Muscle of leg (tissue), 16 donors: ENCODE results near the gene CYP17A1. TPM values are rescaled to one million over a fixed set of nuclear protein-coding genes. Genes with fewer than 3 reads are reported as not detected.

ENCODE experiments used
- DNase-seq: peaks from one replicate; pipeline ENCODE4 v3.0.0; 2013
- H3K27ac ChIP-seq: one replicate; pipeline ENCODE4 v1.5.1; 2013; ENCODE audit warnings: mild to moderate bottlenecking, low read length, control low read depth
- H3K27me3 ChIP-seq: one replicate; pipeline ENCODE4 v1.6.1; 2013; ENCODE audit warnings: low read length; ENCODE audit not compliant: control insufficient read depth, insufficient read depth
- H3K36me3 ChIP-seq: one replicate; pipeline ENCODE4 v1.6.1; 2013; ENCODE audit warnings: low read length; ENCODE audit not compliant: control insufficient read depth, insufficient read depth
- H3K4me1 ChIP-seq: one replicate; pipeline ENCODE4 v1.6.1; 2013; ENCODE audit warnings: low read length; ENCODE audit not compliant: control insufficient read depth, insufficient read depth
- H3K4me3 ChIP-seq: one replicate; pipeline ENCODE4 v1.5.1; 2013; ENCODE audit warnings: low read length, control low read depth
- H3K9me3 ChIP-seq: replicated peaks from 2 replicates; pipeline ENCODE4 v1.6.1; 2013; ENCODE audit warnings: low read depth, low read length; ENCODE audit not compliant: control insufficient read depth
- WGBS: methylation state at CpG from one replicate; pipeline ENCODE4 v1.1.5; 2013; ENCODE audit warnings: missing lambda C conversion rate; ENCODE audit not compliant: insufficient coverage; 5-methylcytosine and 5-hydroxymethylcytosine counted together
- long read RNA-seq, 11 donors: transcript quantifications; one replicate each; lab custom pipeline, GENCODE V29; 2026
- polyA plus RNA-seq, 8 donors: library from polyadenylated mRNA; unstranded; fragments of 120-200 nt; gene quantifications; one replicate each; pipeline versions ENCODE4 v1.2.1 to v1.2.3, GENCODE V29; 2013; ENCODE audit warnings: inconsistent platforms in 1 of 8, low replicate concordance in 1 of 8; ENCODE audit not compliant: insufficient read length in 8 of 8, insufficient read depth in 1 of 8
- total RNA-seq: library from RNA; stranded (reverse); fragments of 120-200 nt; gene quantifications from one replicate; pipeline ENCODE4 v1.2.4, GENCODE V29; 2013

Gene CYP17A1, protein sequence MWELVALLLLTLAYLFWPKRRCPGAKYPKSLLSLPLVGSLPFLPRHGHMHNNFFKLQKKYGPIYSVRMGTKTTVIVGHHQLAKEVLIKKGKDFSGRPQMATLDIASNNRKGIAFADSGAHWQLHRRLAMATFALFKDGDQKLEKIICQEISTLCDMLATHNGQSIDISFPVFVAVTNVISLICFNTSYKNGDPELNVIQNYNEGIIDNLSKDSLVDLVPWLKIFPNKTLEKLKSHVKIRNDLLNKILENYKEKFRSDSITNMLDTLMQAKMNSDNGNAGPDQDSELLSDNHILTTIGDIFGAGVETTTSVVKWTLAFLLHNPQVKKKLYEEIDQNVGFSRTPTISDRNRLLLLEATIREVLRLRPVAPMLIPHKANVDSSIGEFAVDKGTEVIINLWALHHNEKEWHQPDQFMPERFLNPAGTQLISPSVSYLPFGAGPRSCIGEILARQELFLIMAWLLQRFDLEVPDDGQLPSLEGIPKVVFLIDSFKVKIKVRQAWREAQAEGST
- total RNA-seq: 0.66 TPM
- polyA plus RNA-seq: 1 to 10 TPM in 4 of 8 donors, under 1 TPM in 3, not detected in 1; 0.17 to 2.0 (median 1.3) TPM
- long read RNA-seq, donor 1: 0 reads
- long read RNA-seq, donor 2: 0 reads
- long read RNA-seq, donor 3, partial matches to known transcripts: 0 of 1 reads
- long read RNA-seq, donor 3, other reads (novel, unspliced or antisense): 0 of 1 reads
- long read RNA-seq, donor 4: 0 reads
- long read RNA-seq, donor 5: 0 reads
- long read RNA-seq, donor 6: 0 reads
- long read RNA-seq, donor 7: 0 reads
- long read RNA-seq, donor 8: 0 reads
- long read RNA-seq, donor 9, transcript CYP17A1-201 (8 exons, 1,870 nt): major isoform, 17 of 19 reads
- long read RNA-seq, donor 9, partial matches to known transcripts: 0 of 19 reads
- long read RNA-seq, donor 9, other reads (novel, unspliced or antisense): 0 of 19 reads
- long read RNA-seq, donor 10, partial matches to known transcripts: 0 of 1 reads
- long read RNA-seq, donor 10, other reads (novel, unspliced or antisense): 0 of 1 reads
- long read RNA-seq, donor 11, transcript CYP17A1-201 (8 exons, 1,870 nt): major isoform, 17 of 23 reads
- long read RNA-seq, donor 11, partial matches to known transcripts: 5 of 23 reads
- long read RNA-seq, donor 11, other reads (novel, unspliced or antisense): 0 of 23 reads

GRCh38 chr10:102837230-102837721, at the start of gene CYP17A1:
Gene CYP17A1, minus strand, starts transcription at chr10:102837413. Its CDS starts 52 bp downstream, at chr10:102837361.
- 67% methylated on average over 3 of the region's 5 CpGs for WGBS
- no peak within 1 kb of the TSS for H3K4me3 ChIP-seq
- peaks cover 5% of the 10 kb centered on the region for H3K4me1 ChIP-seq
- peaks cover 3% of the 10 kb centered on the region for H3K27me3 ChIP-seq
- no peak within 1 kb of the TSS for H3K27ac ChIP-seq
- no peaks in the 10 kb centered on the region for H3K36me3 ChIP-seq
- no peaks in the 10 kb centered on the region for H3K9me3 ChIP-seq
- no peak for DNase-seq

DNA sequence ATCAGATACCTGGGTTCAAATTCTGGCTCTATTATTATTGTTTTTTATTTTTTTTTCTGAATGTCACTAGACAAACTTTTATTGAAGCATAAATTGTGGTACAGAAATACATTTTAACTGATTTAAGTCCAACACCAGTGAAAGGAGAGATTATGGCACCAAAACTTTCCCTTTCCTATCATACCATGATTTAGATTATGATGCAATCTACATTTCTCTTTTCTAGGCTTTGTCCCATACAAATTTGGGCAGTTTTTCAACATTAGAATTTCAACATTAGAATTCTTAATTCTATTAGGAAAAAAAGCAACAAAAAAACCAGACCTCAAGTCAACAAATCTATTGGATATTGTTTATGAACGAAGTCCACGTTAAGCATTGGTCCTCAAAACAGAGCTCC, 43.0 kb upstream of the CYP17A1 start:
- no peak overlapping the region for H3K27ac ChIP-seq
- WGBS: no CpG with 5 or more reads among the region's 2 CpGs
- H3K36me3 ChIP-seq: peaks cover 2% of the 10 kb centered on the region
- DNase-seq: no peak
- H3K4me3 ChIP-seq: no peak overlapping the region
- H3K4me1 ChIP-seq: no peaks in the 10 kb centered on the region
- H3K9me3 ChIP-seq: no peaks in the 10 kb centered on the region
- no peaks in the 10 kb centered on the region for H3K27me3 ChIP-seq

DNA sequence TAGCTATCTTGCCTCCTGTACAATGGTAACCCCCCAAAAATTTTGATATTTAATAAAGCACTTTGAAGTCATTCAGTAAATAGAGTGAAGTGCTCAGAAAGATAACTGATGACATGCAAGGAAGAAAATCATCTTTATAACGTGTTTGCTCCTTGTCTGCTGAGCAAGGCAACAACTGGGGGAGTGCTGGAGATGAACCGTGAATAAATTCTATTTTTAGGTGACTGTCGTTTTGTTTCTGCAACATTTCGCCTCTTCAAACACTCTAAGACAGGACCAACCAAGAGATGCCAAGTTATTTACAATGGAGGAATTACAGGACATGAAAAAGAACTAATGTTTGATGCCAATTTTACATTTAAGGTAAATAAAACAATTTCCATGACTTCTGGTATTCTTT, 41.4 kb upstream of the CYP17A1 start:
- no CpG with 5 or more reads among the region's 4 CpGs for WGBS
- H3K27me3 ChIP-seq: no peaks in the 10 kb centered on the region
- H3K9me3 ChIP-seq: no peaks in the 10 kb centered on the region
- H3K27ac ChIP-seq: no peak overlapping the region
- H3K4me1 ChIP-seq: no peaks in the 10 kb centered on the region
- peaks cover 2% of the 10 kb centered on the region for H3K36me3 ChIP-seq
- no peak for DNase-seq
- no peak overlapping the region for H3K4me3 ChIP-seq

DNA sequence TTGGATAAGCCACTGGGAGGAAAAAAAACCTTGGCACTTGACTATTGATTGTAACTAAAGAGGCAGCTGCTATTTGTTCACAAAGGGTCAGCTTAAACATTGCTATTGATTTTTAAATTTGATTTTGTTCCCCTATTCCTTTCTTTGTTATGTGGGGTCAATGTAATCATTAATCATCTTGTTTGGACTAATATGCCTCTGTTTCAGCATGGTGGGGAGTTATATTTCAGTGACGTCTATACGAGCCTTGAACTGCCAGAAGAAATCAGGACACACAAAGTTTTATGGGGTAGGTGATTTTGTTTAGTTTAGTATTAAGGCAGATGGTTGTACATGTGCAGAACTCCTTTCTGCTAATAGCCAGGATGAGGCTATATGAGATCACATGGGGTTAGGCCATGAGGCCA, 39.5 kb upstream of the CYP17A1 start:
- H3K4me3 ChIP-seq: no peak overlapping the region
- H3K36me3 ChIP-seq: peaks cover 2% of the 10 kb centered on the region
- H3K4me1 ChIP-seq: no peaks in the 10 kb centered on the region
- H3K9me3 ChIP-seq: no peaks in the 10 kb centered on the region
- DNase-seq: no peak
- no peaks in the 10 kb centered on the region for H3K27me3 ChIP-seq
- WGBS: no CpG with 5 or more reads among the region's 2 CpGs
- H3K27ac ChIP-seq: no peak overlapping the region

GRCh38 chr10:102872163-102872562, 35.0 kb upstream of the CYP17A1 start:
- 44% methylated on average over 1 of the region's 4 CpGs for WGBS
- peaks cover 9% of the 10 kb centered on the region for H3K4me1 ChIP-seq

GRCh38 chr10:102870221-102870620, 33.0 kb upstream of the CYP17A1 start:
- H3K4me1 ChIP-seq: peaks cover 9% of the 10 kb centered on the region
- H3K4me3 ChIP-seq: peak overlapping the region; percentile 62
- DNase-seq: peak; percentile 37
- no peaks in the 10 kb centered on the region for H3K36me3 ChIP-seq
- 66% methylated on average over 10 of the region's 10 CpGs for WGBS
- H3K27me3 ChIP-seq: peaks cover 2% of the 10 kb centered on the region
- no peaks in the 10 kb centered on the region for H3K9me3 ChIP-seq
- no peak overlapping the region for H3K27ac ChIP-seq

More at GRCh38 chr10:102872163-102872562, 35.0 kb upstream of the CYP17A1 start:
- peaks cover 2% of the 10 kb centered on the region for H3K27me3 ChIP-seq
- H3K27ac ChIP-seq: no peak overlapping the region
- no peak for DNase-seq
- no peaks in the 10 kb centered on the region for H3K36me3 ChIP-seq
- no peak overlapping the region for H3K4me3 ChIP-seq
- H3K9me3 ChIP-seq: no peaks in the 10 kb centered on the region

DNA sequence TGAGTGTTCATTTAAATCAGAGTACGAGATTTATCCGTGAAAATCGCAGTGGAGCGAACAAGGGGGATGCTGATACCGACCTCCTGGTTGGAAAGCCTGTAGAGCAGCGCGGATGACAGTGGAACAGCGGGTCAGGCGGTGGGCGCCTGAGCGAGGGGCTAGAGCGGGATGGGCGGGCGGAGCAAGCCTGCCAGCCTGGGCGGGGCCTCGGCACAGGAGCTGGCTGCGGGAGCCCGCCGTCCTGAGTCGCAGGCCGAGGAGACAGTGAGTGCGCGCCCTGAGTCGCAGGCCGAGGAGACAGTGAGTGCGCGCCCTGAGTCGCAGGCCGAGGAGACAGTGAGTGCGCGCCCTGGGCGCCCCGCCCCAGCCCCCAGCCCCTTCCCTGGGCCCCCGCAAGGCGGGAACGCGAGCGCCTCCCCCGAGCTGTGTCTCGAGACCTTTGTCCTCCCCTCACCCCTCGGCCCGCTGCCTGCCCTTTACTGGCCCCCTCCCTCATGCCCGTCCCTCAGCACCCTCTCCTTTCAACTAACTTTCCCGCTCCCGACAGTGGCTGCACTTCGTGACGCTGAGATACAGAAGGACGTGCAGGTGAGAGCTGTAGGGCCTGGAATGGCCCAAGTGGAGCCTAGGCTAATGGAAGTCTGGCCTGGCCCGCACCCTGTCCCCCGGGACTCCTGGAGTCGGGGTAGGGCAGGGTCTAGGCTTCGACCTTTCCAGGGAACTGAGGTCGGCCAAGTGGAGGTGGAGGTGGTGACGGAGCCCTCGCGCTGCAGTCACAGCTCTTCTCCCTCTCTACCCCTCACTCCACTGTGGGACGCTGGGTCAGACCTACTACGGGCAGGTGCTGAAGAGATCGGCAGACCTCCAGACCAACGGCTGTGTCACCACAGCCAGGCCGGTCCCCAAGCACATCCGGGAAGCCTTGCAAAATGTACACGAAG, 32.3 kb upstream of the CYP17A1 start, which contains the start of gene AS3MT:
AS3MT (plus strand) TSS at position 213 of the 941 bp plus-strand sequence; CDS start at position 336, 123 bp downstream.
- Histone ChIP-seq H3K36me3 (no peaks in the 10 kb centered on the region), H3K27ac (peak within 1 kb of the TSS; percentile 55), H3K4me1 (peaks cover 9% of the 10 kb centered on the region), H3K9me3 (no peaks in the 10 kb centered on the region), H3K27me3 (peaks cover 2% of the 10 kb centered on the region), H3K4me3 (peak within 1 kb of the TSS; percentile 62)
- WGBS: 1% methylated on average over 43 of the region's 63 CpGs
- peak; percentile 78 for DNase-seq

- Histone ChIP-seq H3K36me3 (no peaks in the 10 kb centered on the region), H3K27ac (peak overlapping the region; percentile 55), H3K27me3 (peaks cover 2% of the 10 kb centered on the region), H3K4me1 (peaks cover 9% of the 10 kb centered on the region), H3K9me3 (no peaks in the 10 kb centered on the region), H3K4me3 (peak overlapping the region; percentile 62)
- 0% methylated on average over 1 of the region's 5 CpGs for WGBS
- DNase-seq: peak; percentile 58
These were observed 31.7 kb upstream of the CYP17A1 start for GRCh38 chr10:102868911-102869257.

DNA sequence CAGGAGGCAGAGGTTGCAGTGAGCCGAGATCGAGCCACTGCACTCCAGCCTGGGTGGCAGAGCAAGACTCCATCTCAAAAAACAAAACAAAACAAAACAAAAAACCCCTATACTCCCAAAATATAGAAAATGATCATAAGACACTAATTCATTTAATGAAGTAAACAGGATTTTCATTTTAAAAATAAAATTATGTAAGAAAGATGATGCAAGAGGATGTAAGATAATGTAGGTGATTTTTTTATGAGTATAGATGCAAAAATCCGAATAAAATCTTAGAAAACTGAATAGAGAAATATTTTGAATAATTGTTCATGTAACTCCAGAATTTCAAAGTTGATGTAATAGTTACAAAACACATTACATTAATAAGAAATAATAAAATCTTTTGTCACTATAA, 28.4 kb upstream of the CYP17A1 start:
- Histone ChIP-seq H3K36me3 (peaks cover 12% of the 10 kb centered on the region), H3K27ac (no peak overlapping the region), H3K9me3 (no peaks in the 10 kb centered on the region), H3K4me1 (peaks cover 9% of the 10 kb centered on the region), H3K27me3 (peaks cover 2% of the 10 kb centered on the region), H3K4me3 (no peak overlapping the region)
- DNase-seq: no peak
- no CpG with 5 or more reads among the region's 3 CpGs for WGBS
